ENCODE results near the gene TRAF4.

Gene TRAF4

GRCh38 chr17:28759256-28759865 is 15.6 kb downstream of the TRAF4 start:
- POLR2A ChIA-PET: interaction anchor here (5.2 kb wide), 1 partner anchor 33 kb away, joined by 56 read pairs; the partner anchor contains the start of gene TLCD1
- DNase-seq (ENCODE audit: extremely low spot score): no peak
- CTCF ChIA-PET: no interaction called here
- TF ChIP-seq FOXK2 (IDR thresholded peaks at IDR 0.05) (no peak), CTBP1 (IDR thresholded peaks at IDR 0.05; ENCODE audit: borderline replicate concordance) (no peak), NFRKB (IDR thresholded peaks at IDR 0.05) (no peak), LEF1 (IDR thresholded peaks at IDR 0.05; ENCODE audit: borderline replicate concordance) (no peak), ARNT (IDR thresholded peaks at IDR 0.05) (no peak), ZNF384 (IDR thresholded peaks at IDR 0.05) (no peak), HDGF (IDR thresholded peaks at IDR 0.05; ENCODE audit: borderline replicate concordance) (no peak), PKNOX1 (IDR thresholded peaks at IDR 0.05) (no peak), TARDBP (IDR thresholded peaks at IDR 0.05) (no peak), FOXM1 (IDR thresholded peaks at IDR 0.05; ENCODE audit: borderline replicate concordance) (no peak), ELF4 (IDR thresholded peaks at IDR 0.05) (no peak), SUZ12 (IDR thresholded peaks at IDR 0.05) (no peak)

GRCh38 chr17:28760601-28761562 is 17.1 kb downstream of the TRAF4 start:
- ChIA-PET POLR2A (interaction anchor here (0.7 to 5.2 kb wide), 6 partner anchors 8 to 191 kb away, joined by 3 to 56 read pairs (median 4); partner anchors contain the start of genes FAM222B, PHF12, RPL23A and TLCD1), CTCF (interaction anchor here (0.8 to 2.4 kb wide), 2 partner anchors 11 to 177 kb away, joined by 3 to 7 read pairs; no protein-coding TSS in a partner anchor)
- TF ChIP-seq ELF4 (IDR thresholded peaks at IDR 0.05): no peak
- TF ChIP-seq FOXK2 (IDR thresholded peaks at IDR 0.05): no peak
- TF ChIP-seq LEF1 (IDR thresholded peaks at IDR 0.05; ENCODE audit: borderline replicate concordance): no peak
- TF ChIP-seq HDGF (IDR thresholded peaks at IDR 0.05; ENCODE audit: borderline replicate concordance): no peak
- no peak for TF ChIP-seq TARDBP (IDR thresholded peaks at IDR 0.05)
- TF ChIP-seq SP1 (IDR thresholded peaks at IDR 0.05): no peak
- no peak for TF ChIP-seq PKNOX1 (IDR thresholded peaks at IDR 0.05)
- TF ChIP-seq L3MBTL2 (conservative IDR thresholded peaks at IDR 0.05): no peak
- no peak for TF ChIP-seq NFRKB (IDR thresholded peaks at IDR 0.05)
- TF ChIP-seq CTBP1 (IDR thresholded peaks at IDR 0.05; ENCODE audit: borderline replicate concordance): no peak
- TF ChIP-seq FOXA1 (IDR thresholded peaks at IDR 0.05): no peak
- no peak for DNase-seq (ENCODE audit: extremely low spot score)

GRCh38 chr17:28763137-28763799 is 19.5 kb downstream of the TRAF4 start:
- POLR2A ChIA-PET: interaction anchor here (0.6 to 5.2 kb wide), 11 partner anchors 9 to 356 kb away, joined by 3 to 56 read pairs (median 4); partner anchors contain the start of genes DHRS13, FAM222B, PHF12 and RPL23A
- CTCF ChIA-PET: interaction anchor here (0.6 to 2.6 kb wide), 33 partner anchors 10 to 361 kb away, joined by 3 to 38 read pairs (median 4); partner anchors contain the start of genes FLOT2, NEK8, PHF12 and TLCD1
- no peak for TF ChIP-seq PKNOX1 (IDR thresholded peaks at IDR 0.05)
- no peak for DNase-seq (ENCODE audit: extremely low spot score)

GRCh38 chr17:28763804-28764266 is 20.0 kb downstream of the TRAF4 start:
- no peak for TF ChIP-seq LEF1 (IDR thresholded peaks at IDR 0.05; ENCODE audit: borderline replicate concordance)
- no peak for TF ChIP-seq ARNT (IDR thresholded peaks at IDR 0.05)
- no peak for TF ChIP-seq SUZ12 (IDR thresholded peaks at IDR 0.05)
- TF ChIP-seq SP1 (IDR thresholded peaks at IDR 0.05): no peak
- CTCF ChIA-PET: interaction anchor here (0.6 to 2.6 kb wide), 32 partner anchors 9 to 353 kb away, joined by 3 to 38 read pairs (median 4); partner anchors contain the start of genes FLOT2, NEK8, PHF12 and TLCD1
- DNase-seq (ENCODE audit: extremely low spot score): peak; percentile 40
- POLR2A ChIA-PET: interaction anchor here (0.6 to 5.2 kb wide), 12 partner anchors 10 to 356 kb away, joined by 3 to 56 read pairs (median 4); partner anchors contain the start of genes DHRS13, ERAL1, FAM222B and PHF12

- POLR2A ChIA-PET: interaction anchor here (2.2 kb wide), 1 partner anchor 77 kb away, joined by 21 read pairs; the partner anchor contains the start of gene FAM222B
- no peak for DNase-seq (ENCODE audit: extremely low spot score)
- CTCF ChIA-PET: interaction anchor here (0.7 to 2.6 kb wide), 7 partner anchors 9 to 137 kb away, joined by 3 to 20 read pairs (median 8); partner anchors contain the start of gene FLOT2
- TF ChIP-seq L3MBTL2 (conservative IDR thresholded peaks at IDR 0.05) (no peak), HDGF (IDR thresholded peaks at IDR 0.05; ENCODE audit: borderline replicate concordance) (no peak), CTBP1 (IDR thresholded peaks at IDR 0.05; ENCODE audit: borderline replicate concordance) (no peak), PKNOX1 (IDR thresholded peaks at IDR 0.05) (no peak), ELF4 (IDR thresholded peaks at IDR 0.05) (no peak), FOXA1 (IDR thresholded peaks at IDR 0.05) (no peak), FOXM1 (IDR thresholded peaks at IDR 0.05; ENCODE audit: borderline replicate concordance) (no peak), LEF1 (IDR thresholded peaks at IDR 0.05; ENCODE audit: borderline replicate concordance) (no peak), BHLHE40 (IDR thresholded peaks at IDR 0.05; ENCODE audit: borderline replicate concordance) (no peak), ARNT (IDR thresholded peaks at IDR 0.05) (no peak), SP1 (IDR thresholded peaks at IDR 0.05) (no peak), NFRKB (IDR thresholded peaks at IDR 0.05) (no peak), FOXK2 (IDR thresholded peaks at IDR 0.05) (no peak), ZNF384 (IDR thresholded peaks at IDR 0.05) (no peak), SUZ12 (IDR thresholded peaks at IDR 0.05) (no peak), TARDBP (IDR thresholded peaks at IDR 0.05) (no peak)
Measured at GRCh38 chr17:28765038-28765437, 21.2 kb downstream of the TRAF4 start.

Measured in HEK293T (cell line).